Measurements from ENCODE around the gene EFHC1. TPM values are rescaled to one million over a fixed set of nuclear protein-coding genes. Genes with fewer than 3 reads are reported as not detected.

The EFHC1 gene
- total RNA-seq, 1 experiment from 2014 or later = 13.2 TPM

DNA sequence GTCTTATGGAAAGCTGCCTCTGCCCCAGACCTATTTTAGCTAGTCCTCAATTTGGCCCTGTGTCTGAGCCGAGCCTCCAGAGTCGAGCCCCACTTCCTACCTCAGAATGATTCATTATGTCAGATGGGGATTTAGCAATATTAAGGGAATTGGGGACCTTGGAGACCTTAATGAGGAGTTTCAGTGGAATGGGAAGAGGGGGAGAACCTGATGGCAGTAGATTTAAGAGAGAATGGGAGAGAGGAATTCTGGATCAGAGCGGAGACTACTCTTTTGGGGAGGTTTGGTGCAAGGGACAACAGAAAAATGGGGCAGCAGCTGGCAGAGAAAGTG is 63.5 kb downstream of the EFHC1 start:
- Mint-ChIP-seq H3K27me3 (ENCODE audit: low read depth) (no peaks in the 10 kb centered on the region), H3K36me3 (ENCODE audit: insufficient read depth in 1 of 3, low read depth in 3 of 3) (no peaks in the 10 kb centered on the region), H3K27ac (no peak overlapping the region; a peak in 3 of 7 replicates), H3K4me1 (no peaks in the 10 kb centered on the region), H3K9me3 (no peaks in the 10 kb centered on the region), H3K4me3 (no peak overlapping the region)
- Histone ChIP-seq H3K9me3 (ENCODE audit: control insufficient read depth, low read depth, low read length) (no peaks in the 10 kb centered on the region), H3K9ac (ENCODE audit: extremely low read depth, insufficient read length, low read length) (no peak overlapping the region), H2AFZ (ENCODE audit: low read length) (no peak overlapping the region), H4K8ac (replicated peaks; ENCODE audit: insufficient read length, low read depth, low read length) (no peak overlapping the region), H2AK5ac (ENCODE audit: insufficient read length, low read length) (no peak overlapping the region), H3K56ac (ENCODE audit: insufficient read length, low read depth, low read length) (no peak overlapping the region), H2BK20ac (ENCODE audit: low read depth, low read length, poor library complexity, severe bottlenecking) (no peak overlapping the region), H2BK15ac (ENCODE audit: low read depth, low read length) (no peak overlapping the region), H3K4me1 (ENCODE audit: insufficient read depth, low read length) (no peaks in the 10 kb centered on the region), H3K23me2 (ENCODE audit: insufficient read length, low read depth, low read length, poor library complexity, severe bottlenecking) (no peaks in the 10 kb centered on the region), H3K79me1 (ENCODE audit: insufficient read depth, low read depth, low read length, poor library complexity, severe bottlenecking) (no peaks in the 10 kb centered on the region), H3K79me2 (ENCODE audit: insufficient read depth, low read length) (no peaks in the 10 kb centered on the region), H4K20me1 (ENCODE audit: control insufficient read depth, insufficient read depth, insufficient read length) (no peaks in the 10 kb centered on the region), H2BK5ac (ENCODE audit: insufficient read length, low read length) (no peak overlapping the region), H3K27me3 (ENCODE audit: insufficient read depth, low read length) (no peaks in the 10 kb centered on the region), H3T11ph (ENCODE audit: low read length) (no peak overlapping the region), H2BK12ac (ENCODE audit: insufficient read length, low read depth, low read length) (no peak overlapping the region), H3K27ac (ENCODE audit: insufficient read length, low read depth, low read length) (no peak overlapping the region), H3K4ac (ENCODE audit: low read depth, low read length) (no peak overlapping the region), H3K14ac (ENCODE audit: insufficient read depth, low read length) (no peak overlapping the region), H4K91ac (ENCODE audit: insufficient read length, low read depth, low read length) (no peak overlapping the region), H3K4me2 (ENCODE audit: insufficient read depth, insufficient read length, low read length) (no peak overlapping the region), H2BK120ac (ENCODE audit: low read depth, low read length, poor library complexity, severe bottlenecking) (no peak overlapping the region), H4K5ac (ENCODE audit: insufficient read length, low read depth, low read length) (no peak overlapping the region), H3K23ac (ENCODE audit: insufficient read length, low read depth, low read length) (no peak overlapping the region), H3K18ac (ENCODE audit: insufficient read length, low read depth, low read length) (no peak overlapping the region)
- no CpG with 5 or more reads among the region's 3 CpGs for WGBS (ENCODE audit: extremely low coverage, insufficient read length, low lambda C conversion rate)
- DNase-seq = no peak
- TF ChIP-seq, protein P1, sequence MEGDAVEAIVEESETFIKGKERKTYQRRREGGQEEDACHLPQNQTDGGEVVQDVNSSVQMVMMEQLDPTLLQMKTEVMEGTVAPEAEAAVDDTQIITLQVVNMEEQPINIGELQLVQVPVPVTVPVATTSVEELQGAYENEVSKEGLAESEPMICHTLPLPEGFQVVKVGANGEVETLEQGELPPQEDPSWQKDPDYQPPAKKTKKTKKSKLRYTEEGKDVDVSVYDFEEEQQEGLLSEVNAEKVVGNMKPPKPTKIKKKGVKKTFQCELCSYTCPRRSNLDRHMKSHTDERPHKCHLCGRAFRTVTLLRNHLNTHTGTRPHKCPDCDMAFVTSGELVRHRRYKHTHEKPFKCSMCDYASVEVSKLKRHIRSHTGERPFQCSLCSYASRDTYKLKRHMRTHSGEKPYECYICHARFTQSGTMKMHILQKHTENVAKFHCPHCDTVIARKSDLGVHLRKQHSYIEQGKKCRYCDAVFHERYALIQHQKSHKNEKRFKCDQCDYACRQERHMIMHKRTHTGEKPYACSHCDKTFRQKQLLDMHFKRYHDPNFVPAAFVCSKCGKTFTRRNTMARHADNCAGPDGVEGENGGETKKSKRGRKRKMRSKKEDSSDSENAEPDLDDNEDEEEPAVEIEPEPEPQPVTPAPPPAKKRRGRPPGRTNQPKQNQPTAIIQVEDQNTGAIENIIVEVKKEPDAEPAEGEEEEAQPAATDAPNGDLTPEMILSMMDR (conservative IDR thresholded peaks at IDR 0.05) = no peak

Measured in H9 (cell line).